K562 (cell line): ENCODE data around the gene CBLC. TPM values are rescaled to one million over a fixed set of nuclear protein-coding genes. Genes with fewer than 3 reads are reported as not detected.

Source experiments
- ATAC-seq: fragments of 200-7000 bp; cut with Tn5 transposase; 3 replicates; pipeline ENCODE4 v1.9.1; 2020; ENCODE audit warnings: moderate library complexity
- BruUV-seq: library from RNA; stranded (reverse); fragments of 400-500 nt; replicated peaks from 2 replicates; lab custom pipeline; 2021; lab: Mats Ljungman, UMichigan
- CTCF ChIA-PET: fragments of 300-600 bp; formaldehyde crosslinking; extraction: SDS; loops from one replicate; lab custom pipeline; 2021; ENCODE audit warnings: low intra/inter-chr PET ratio; lab: Yijun Ruan, JAX
- POLR2A ChIA-PET: fragments of 300-600, 350-650 bp; sonication (Branson Sonifier 250); formaldehyde crosslinking; extraction: SDS; loops from one replicate; lab custom pipeline; 2021; ENCODE audit warnings: antibody characterized with exemption, inconsistent platforms; lab: Yijun Ruan, JAX
- DNase-seq, 4 experiments: peaks; one replicate each; pipeline versions ENCODE4 v3.0.0 to v3.0.0-alpha.2; 2011 to 2018; ENCODE audit warnings: low spot score in 3 of 4, mixed read lengths in 3 of 4; ENCODE audit errors: extremely low read depth in 1 of 4
- FAIRE-seq: peaks from 2 replicates; lab custom pipeline; 2011; peaks lifted over from hg19 to GRCh38; lab: Jason Lieb, UNC
- H2AFZ ChIP-seq: 2 replicates; pipeline ENCODE4 v1.6.0; 2011; ENCODE audit warnings: low read depth, low read length, control low read depth, inconsistent platforms
- H3K27ac ChIP-seq: fragments of 200-600 bp; 3 replicates; pipeline ENCODE4 v1.8.0; 2011; ENCODE audit warnings: low read depth, mild to moderate bottlenecking, control low read depth, inconsistent platforms, low read length, moderate library complexity, mixed read lengths; ENCODE audit errors: extremely low read depth
- H3K27me3 ChIP-seq, 2 experiments: fragments of 300-600 bp in 1 of 2; 2 replicates in 1 of 2; 3 replicates in 1 of 2; pipeline versions ENCODE4 v1.6.0 to v1.8.0; 2011; ENCODE audit warnings: inconsistent platforms in 2 of 2, low read length in 2 of 2, mild to moderate bottlenecking in 1 of 2, mixed read lengths in 1 of 2, moderate library complexity in 1 of 2; ENCODE audit not compliant: control insufficient read depth in 2 of 2, insufficient read depth in 2 of 2
- H3K36me3 ChIP-seq: fragments of 300-600 bp; 3 replicates; pipeline ENCODE4 v1.8.0; 2011; ENCODE audit warnings: mild to moderate bottlenecking, low read length, inconsistent platforms; ENCODE audit not compliant: control insufficient read depth, insufficient read depth
- H3K4me1 ChIP-seq, 2 experiments: fragments of 200-600 bp in 1 of 2; replicated peaks in 1 of 2; 2 replicates in 1 of 2; 3 replicates in 1 of 2; pipeline versions ENCODE4 v1.5.1 to v1.8.0; 2011; ENCODE audit warnings: inconsistent platforms in 2 of 2, low read length in 2 of 2, mild to moderate bottlenecking in 1 of 2, mixed read lengths in 1 of 2, moderate library complexity in 1 of 2; ENCODE audit not compliant: control insufficient read depth in 2 of 2, insufficient read depth in 2 of 2
- H3K4me2 ChIP-seq: 2 replicates; pipeline ENCODE4 v1.6.1; 2011; ENCODE audit warnings: low read length, control low read depth, inconsistent platforms, mixed read lengths; ENCODE audit not compliant: insufficient read depth
- H3K4me3 ChIP-seq: fragments of 200-600 bp; sonication (generic), shearing (Covaris generic); 2 replicates; pipeline ENCODE4 v1.5.1; 2016; ENCODE audit warnings: control low read depth, inconsistent platforms
- H3K79me2 ChIP-seq: fragments of 200-600 bp; 3 replicates; pipeline ENCODE4 v1.8.0; 2011; ENCODE audit warnings: low read length, inconsistent platforms; ENCODE audit not compliant: control insufficient read depth, insufficient read depth
- H3K9ac ChIP-seq, 2 experiments: 2 replicates each; pipeline versions ENCODE4 v1.6.0 to v1.6.1; 2011; ENCODE audit warnings: low read depth in 2 of 2, low read length in 2 of 2, control low read depth in 1 of 2, inconsistent platforms in 1 of 2, mild to moderate bottlenecking in 1 of 2, mixed read lengths in 1 of 2; ENCODE audit not compliant: insufficient read depth in 1 of 2
- H3K9me1 ChIP-seq: one replicate; pipeline ENCODE4 v1.6.0; 2011; ENCODE audit warnings: inconsistent platforms, mild to moderate bottlenecking, low read length, moderate library complexity; ENCODE audit not compliant: control insufficient read depth, insufficient read depth
- H3K9me3 ChIP-seq: replicated peaks from 2 replicates; pipeline ENCODE4 v1.5.1; 2011; ENCODE audit warnings: low read depth, low read length, inconsistent platforms; ENCODE audit not compliant: control insufficient read depth, insufficient read depth
- H4K20me1 ChIP-seq: replicated peaks from 2 replicates; pipeline ENCODE4 v1.6.1; 2011; ENCODE audit warnings: low read length, inconsistent platforms, mixed read lengths; ENCODE audit not compliant: control insufficient read depth, insufficient read depth
- BHLHE40 ChIP-seq: IDR thresholded peaks from 2 replicates; pipeline ENCODE4 v1.6.1; 2011; ENCODE audit warnings: low read length, improper control_type of control experiment
- CXXC5 ChIP-seq: fragments of 250-450 bp; sonication (Bioruptor Pico); IDR thresholded peaks from 2 replicates; pipeline ENCODE4 v1.8.0; 2022; ENCODE audit warnings: inconsistent platforms, mild to moderate bottlenecking, moderate library complexity
- GABPA ChIP-seq: fragments of 200-800 bp; sonication (Bioruptor generic); conservative IDR thresholded peaks from 2 replicates; pipeline ENCODE4 v1.6.1; 2016; ENCODE audit warnings: low read depth, missing genetic modification characterization, missing compliant biosample characterization
- MAZ ChIP-seq, 2 experiments: fragments of 450-650 bp in 1 of 2; sonication (generic) in 1 of 2; formaldehyde crosslinking; IDR thresholded peaks in 1 of 2; conservative IDR thresholded peaks in 1 of 2; 2 replicates each; pipeline versions ENCODE4 v1.4.0 to v1.5.0; 2020; ENCODE audit warnings: mild to moderate bottlenecking in 1 of 2, missing genetic modification reagents in 1 of 2
- NR2C1 ChIP-seq, 2 experiments: fragments of 450-650 bp; IDR thresholded peaks; 2 replicates each; pipeline ENCODE4 v1.6.1; 2017; ENCODE audit warnings: mild to moderate bottlenecking in 2 of 2, antibody characterized with exemption in 1 of 2, inconsistent platforms in 1 of 2, missing compliant biosample characterization in 1 of 2, missing genetic modification characterization in 1 of 2
- PHF8 ChIP-seq: fragments of 200-600 bp; sonication (generic); IDR thresholded peaks from 2 replicates; pipeline ENCODE4 v1.6.1; 2012; ENCODE audit warnings: mixed run types, mild to moderate bottlenecking, inconsistent platforms, low read length, moderate library complexity, borderline replicate concordance
- RB1 ChIP-seq: fragments of 450-650 bp; IDR thresholded peaks from 2 replicates; pipeline ENCODE4 v1.6.1; 2017; ENCODE audit warnings: low read depth, mild to moderate bottlenecking
- RBFOX2 ChIP-seq: fragments of 200-400 bp; formaldehyde crosslinking; IDR thresholded peaks from 2 replicates; pipeline ENCODE4 v1.6.1; 2017; ENCODE audit warnings: low read depth, mild to moderate bottlenecking, low read length, moderate library complexity
- RBM25 ChIP-seq: fragments of 200-400 bp; formaldehyde crosslinking; IDR thresholded peaks from 2 replicates; pipeline ENCODE4 v1.6.1; 2018; ENCODE audit warnings: low read length, low read depth, moderate library complexity; ENCODE audit not compliant: severe bottlenecking
- SLC30A9 ChIP-seq: fragments of 250-450 bp; sonication (Bioruptor Pico); IDR thresholded peaks from 2 replicates; pipeline ENCODE4 v1.8.0; 2022; ENCODE audit warnings: mild to moderate bottlenecking, moderate library complexity
- SMAD4 ChIP-seq: fragments of 250-450 bp; sonication (Bioruptor Pico); conservative IDR thresholded peaks from 2 replicates; pipeline ENCODE4 v1.8.0; 2021; ENCODE audit warnings: inconsistent platforms, mild to moderate bottlenecking, moderate library complexity
- WGBS: fragments of 100-300 bp; shearing (Covaris generic); methylation state at CpG from one replicate; pipeline ENCODE4 v1.1.6; 2016; ENCODE audit warnings: low coverage, mixed read lengths; ENCODE audit not compliant: insufficient coverage; ENCODE audit errors: missing lambda C conversion rate; 5-methylcytosine and 5-hydroxymethylcytosine counted together
- in situ Hi-C: fragments of 300-500 bp; cut with MboI; formaldehyde crosslinking; loops from 4 replicates; pipeline ENCODE4 v1.15.0; 2018; ENCODE audit warnings: inconsistent platforms, mixed read lengths
- intact Hi-C: fragments of 100-400 bp; cut with micrococcal nuclease; formaldehyde crosslinking; loops from 2 replicates; pipeline ENCODE4 v1.14.2; 2022
- polyA plus RNA-seq, 8 experiments: library from polyadenylated mRNA; depleted of rRNA in 4 of 8; stranded (reverse) in 5 of 8; unstranded in 3 of 8; fragments of >200 nt; fragmentation: Nextera tagmentation in 2 of 8; fragmentation: Illumina TruSeq in 1 of 8; extraction: Ambion mirVana in 2 of 8; extraction: Trizol in 1 of 8; gene quantifications; 2 replicates each; pipeline versions ENCODE4 v1.2.1 to v1.2.3, GENCODE V29; 2011 to 2014; ENCODE audit warnings: inconsistent platforms in 1 of 8, missing spikeins in 1 of 8
- total RNA-seq, 7 experiments: library from RNA; depleted of rRNA in 6 of 7; stranded (reverse); fragments of >200 nt in 6 of 7; fragmentation: Illumina TruSeq in 2 of 7; extraction: Trizol in 2 of 7; gene quantifications; 2 replicates each; pipeline versions ENCODE4 v1.2.1 to v1.2.3, GENCODE V29; 2011 to 2021; ENCODE audit warnings: low replicate concordance in 1 of 7
- TF ChIP-seq, protein P1 (sequence below), 3 experiments: fragments of 200-800 bp in 1 of 3; sonication (Bioruptor generic) in 1 of 3; sonication (generic) in 1 of 3; formaldehyde crosslinking in 1 of 3; IDR thresholded peaks; 2 replicates each; pipeline versions ENCODE4 v1.6.1 to v1.8.0; 2016 to 2022; ENCODE audit warnings: mild to moderate bottlenecking in 2 of 3, missing compliant biosample characterization in 2 of 3, missing genetic modification characterization in 2 of 3, missing genetic modification reagents in 1 of 3
- TF ChIP-seq, protein P2 (sequence below), 3 experiments: fragments of 200-800 bp in 1 of 3; fragments of 250-450 bp in 1 of 3; fragments of 450-650 bp in 1 of 3; sonication (Bioruptor Pico) in 1 of 3; sonication (Bioruptor generic) in 1 of 3; formaldehyde crosslinking in 1 of 3; IDR thresholded peaks; 2 replicates each; pipeline versions ENCODE4 v1.6.1 to v1.8.0; 2016 to 2022; ENCODE audit warnings: mild to moderate bottlenecking in 2 of 3, missing genetic modification characterization in 2 of 3, missing compliant biosample characterization in 1 of 3, moderate library complexity in 1 of 3

The CBLC gene
- total and polyA plus RNA-seq, 9 of the 15 experiments (the other 6 are each of a cell fraction or from before 2014, with no cell fraction given) = 0.09 TPM; not detected in 8

DNA sequence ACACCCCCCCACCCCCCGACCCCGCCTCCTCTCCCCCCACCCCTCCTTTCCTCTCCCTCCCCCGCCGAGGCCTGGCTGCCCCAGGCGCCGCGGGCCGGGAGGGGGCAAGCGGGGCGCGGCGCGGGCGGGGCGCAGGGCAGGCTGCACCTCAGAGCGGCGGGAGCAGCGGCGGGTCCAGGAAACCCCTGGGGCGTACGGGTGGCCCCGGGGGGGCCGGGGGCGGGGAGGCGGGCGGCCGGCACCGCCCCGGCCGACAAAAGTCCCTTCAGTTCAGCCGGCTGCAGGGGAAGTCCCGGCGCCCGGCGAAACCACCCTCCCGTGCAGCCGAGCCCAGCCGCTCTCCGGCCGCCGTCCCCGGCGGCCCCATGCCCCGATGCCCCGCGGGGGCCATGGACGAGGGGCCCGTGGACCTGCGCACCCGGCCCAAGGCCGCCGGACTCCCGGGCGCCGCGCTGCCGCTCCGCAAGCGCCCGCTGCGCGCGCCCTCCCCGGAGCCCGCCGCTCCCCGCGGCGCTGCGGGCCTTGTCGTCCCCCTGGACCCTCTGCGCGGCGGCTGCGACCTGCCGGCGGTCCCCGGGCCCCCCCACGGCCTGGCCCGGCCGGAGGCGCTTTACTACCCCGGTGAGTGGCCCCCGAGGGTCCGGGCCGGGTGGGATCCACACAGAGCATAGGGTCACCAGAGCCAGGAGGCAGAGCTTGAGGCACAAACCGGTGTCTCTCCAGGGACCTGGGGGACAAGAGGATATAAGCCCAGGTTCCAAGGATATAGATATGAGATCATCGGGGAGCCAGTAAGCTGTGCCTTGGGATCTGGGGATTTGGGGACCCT is 29.1 kb upstream of the CBLC start, which contains the start of gene BCL3:
TSS of gene BCL3 (plus strand) at position 283 of the 829 bp plus-strand sequence. CDS start at position 366, 83 bp downstream.
- Histone ChIP-seq H3K9ac (peak within 1 kb of the TSS; percentile 50 to 90), H3K9me1 (no peaks in the 10 kb centered on the region), H3K27ac (peak within 1 kb of the TSS; percentile 58), H3K27me3 (no peaks in the 10 kb centered on the region), H3K4me3 (peak within 1 kb of the TSS; percentile 45), H3K9me3 (no peaks in the 10 kb centered on the region), H4K20me1 (no peaks in the 10 kb centered on the region), H3K4me1 (peaks cover 12 to 38% of the 10 kb centered on the region in 2 experiments), H3K79me2 (no peaks in the 10 kb centered on the region), H2AFZ (peak within 1 kb of the TSS; percentile 86), H3K4me2 (peak within 1 kb of the TSS; percentile 89), H3K36me3 (no peaks in the 10 kb centered on the region)
- no peak for FAIRE-seq
- intact Hi-C loops = no loop called here
- in situ Hi-C loops = no loop called here
- DNase-seq = peak; percentile 69 to 82 (median 71)
- BruUV-seq = no TSS peak
- ChIA-PET POLR2A (interaction anchor here (0.6 to 1.7 kb wide), 5 partner anchors 9 to 25 kb away, joined by 3 to 4 read pairs (median 3); no protein-coding TSS in a partner anchor), CTCF (no interaction called here)
- WGBS = 2% methylated on average over 19 of the region's 88 CpGs
- peak; percentile 55 for ATAC-seq
- TF ChIP-seq RBFOX2 (0 out of 2 replicates have a peak, but pooled peaks have one; percentile 35), SLC30A9 (CRISPR knock-in tag) (no peak), SMAD4 (CRISPR knock-in tag) (peak; percentile 69), NR2C1 (IDR thresholded peaks at IDR 0.05) (no peak), NR2C1 (tag; IDR thresholded peaks at IDR 0.05) (no peak), MAZ (CRISPR knock-in tag; conservative IDR thresholded peaks at IDR 0.05 in 1 of 2, IDR thresholded peaks at IDR 0.05 in 1 of 2) (peak in 1 of 2 experiments; percentile 71; a peak in 1 of 4 replicates), RBM25 (no peak), RB1 (peak; percentile 37), GABPA (tag) (peak; percentile 36; the same call in 1 of the 2 replicates), CXXC5 (CRISPR knock-in tag) (peak; percentile 61), BHLHE40 (no peak), PHF8 (peak; percentile 55; the same call in 1 of the 2 replicates)
- TF ChIP-seq, protein P1, sequence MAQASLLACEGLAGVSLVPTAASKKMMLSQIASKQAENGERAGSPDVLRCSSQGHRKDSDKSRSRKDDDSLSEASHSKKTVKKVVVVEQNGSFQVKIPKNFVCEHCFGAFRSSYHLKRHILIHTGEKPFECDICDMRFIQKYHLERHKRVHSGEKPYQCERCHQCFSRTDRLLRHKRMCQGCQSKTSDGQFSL (CRISPR knock-in tag; IDR thresholded peaks at IDR 0.05) = peak; percentile 55; the same call in 1 of the 2 replicates
- TF ChIP-seq, protein P1 (tag; IDR thresholded peaks at IDR 0.05) = peak in 1 of 2 experiments; percentile 96; a peak in 2 of 4 replicates
- TF ChIP-seq, protein P2, sequence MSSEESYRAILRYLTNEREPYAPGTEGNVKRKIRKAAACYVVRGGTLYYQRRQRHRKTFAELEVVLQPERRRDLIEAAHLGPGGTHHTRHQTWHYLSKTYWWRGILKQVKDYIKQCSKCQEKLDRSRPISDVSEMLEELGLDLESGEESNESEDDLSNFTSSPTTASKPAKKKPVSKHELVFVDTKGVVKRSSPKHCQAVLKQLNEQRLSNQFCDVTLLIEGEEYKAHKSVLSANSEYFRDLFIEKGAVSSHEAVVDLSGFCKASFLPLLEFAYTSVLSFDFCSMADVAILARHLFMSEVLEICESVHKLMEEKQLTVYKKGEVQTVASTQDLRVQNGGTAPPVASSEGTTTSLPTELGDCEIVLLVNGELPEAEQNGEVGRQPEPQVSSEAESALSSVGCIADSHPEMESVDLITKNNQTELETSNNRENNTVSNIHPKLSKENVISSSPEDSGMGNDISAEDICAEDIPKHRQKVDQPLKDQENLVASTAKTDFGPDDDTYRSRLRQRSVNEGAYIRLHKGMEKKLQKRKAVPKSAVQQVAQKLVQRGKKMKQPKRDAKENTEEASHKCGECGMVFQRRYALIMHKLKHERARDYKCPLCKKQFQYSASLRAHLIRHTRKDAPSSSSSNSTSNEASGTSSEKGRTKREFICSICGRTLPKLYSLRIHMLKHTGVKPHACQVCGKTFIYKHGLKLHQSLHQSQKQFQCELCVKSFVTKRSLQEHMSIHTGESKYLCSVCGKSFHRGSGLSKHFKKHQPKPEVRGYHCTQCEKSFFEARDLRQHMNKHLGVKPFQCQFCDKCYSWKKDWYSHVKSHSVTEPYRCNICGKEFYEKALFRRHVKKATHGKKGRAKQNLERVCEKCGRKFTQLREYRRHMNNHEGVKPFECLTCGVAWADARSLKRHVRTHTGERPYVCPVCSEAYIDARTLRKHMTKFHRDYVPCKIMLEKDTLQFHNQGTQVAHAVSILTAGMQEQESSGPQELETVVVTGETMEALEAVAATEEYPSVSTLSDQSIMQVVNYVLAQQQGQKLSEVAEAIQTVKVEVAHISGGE (CRISPR knock-in tag; IDR thresholded peaks at IDR 0.05) = peak in 1 of 3 experiments; percentile 66; a peak in 2 of 6 replicates
